ENCODE data around the gene MYL10. TPM values are rescaled to one million over a fixed set of nuclear protein-coding genes. Genes with fewer than 3 reads are reported as not detected.

MYL10 gene
- total and polyA plus RNA-seq, 2 of the 13 experiments (the other 11 are each of a cell fraction or from before 2014, with no cell fraction given): not detected

GRCh38 chr7:101662447-101662998 lies 33.4 kb upstream of the MYL10 start:
- intact Hi-C loops (cut with micrococcal nuclease; ENCODE audit: unreplicated experiment) (no loop called here), in situ Hi-C loops (cut with HindIII; ENCODE audit: extremely low pct_ligation_motif_present, low pct_unique_long_range_greater_than_20kb) (no loop called here)
- WGBS (ENCODE audit: low lambda C conversion rate): under 1% methylated on average over 9 of the region's 9 CpGs
- H3K79me2 ChIP-seq (ENCODE audit: insufficient read depth, low read length): no peaks in the 10 kb centered on the region
- ChIA-PET CTCF (ENCODE audit: low intra/inter-chr PET ratio, low total read pairs) (no interaction called here), POLR2A (no interaction called here)
- TF ChIP-seq ZNF781 (CRISPR knock-in tag; IDR thresholded peaks at IDR 0.05; ENCODE audit: borderline replicate concordance, not compliant biosample characterization) (no peak), ZBTB20 (CRISPR knock-in tag; IDR thresholded peaks at IDR 0.05; ENCODE audit: borderline replicate concordance, low read depth) (no peak), GATA4 (IDR thresholded peaks at IDR 0.05; ENCODE audit: borderline replicate concordance, low read depth) (no peak), MAFF (IDR thresholded peaks at IDR 0.05; ENCODE audit: low read depth, low read length) (peak; percentile 83), RERE (CRISPR knock-in tag; IDR thresholded peaks at IDR 0.05; ENCODE audit: low read depth) (no peak), RFX3 (CRISPR knock-in tag; IDR thresholded peaks at IDR 0.05) (no peak), MAFK (conservative IDR thresholded peaks at IDR 0.05 in 1 of 2, IDR thresholded peaks at IDR 0.05 in 1 of 2; ENCODE audit: low read length in 2 of 2) (peak; percentile 68 to 81), ZNF362 (CRISPR knock-in tag; IDR thresholded peaks at IDR 0.05; ENCODE audit: borderline replicate concordance) (no peak), KDM5B (CRISPR knock-in tag; IDR thresholded peaks at IDR 0.05; ENCODE audit: borderline replicate concordance) (no peak), ZNF567 (CRISPR knock-in tag; IDR thresholded peaks at IDR 0.05; ENCODE audit: borderline replicate concordance) (no peak), TBX3 (IDR thresholded peaks at IDR 0.05; ENCODE audit: borderline replicate concordance) (no peak), ZNF782 (CRISPR knock-in tag; IDR thresholded peaks at IDR 0.05; ENCODE audit: borderline replicate concordance) (no peak), HBP1 (CRISPR knock-in tag; IDR thresholded peaks at IDR 0.05; ENCODE audit: low read depth) (no peak), NCOA5 (CRISPR knock-in tag; IDR thresholded peaks at IDR 0.05) (no peak)
- DNase-seq (ENCODE audit: low spot score) (no peak), ATAC-seq (no peak), FAIRE-seq (no peak)
- no peaks in the 10 kb centered on the region for H4K20me1 ChIP-seq (ENCODE audit: insufficient read depth, low read length)
- H3K9me3 ChIP-seq (ENCODE audit: low read length): no peaks in the 10 kb centered on the region
- BruUV-seq (replicated peaks): no TSS peak
- H3K27ac ChIP-seq (ENCODE audit: extremely low read length, insufficient read depth, low read length): no peak overlapping the region
- no peak overlapping the region for H2AFZ ChIP-seq (ENCODE audit: low read length)
- H3K4me2 ChIP-seq (ENCODE audit: low read depth, low read length): no peak overlapping the region
- H3K9ac ChIP-seq (ENCODE audit: insufficient read depth, low read depth, low read length): no peak overlapping the region
- H3K27me3 ChIP-seq (ENCODE audit: control insufficient read depth in 1 of 2, insufficient read depth in 2 of 2, low read length in 2 of 2): peaks cover 0 to 2% of the 10 kb centered on the region in 2 experiments; a peak in 1 of 5 replicates
- H3K36me3 ChIP-seq (replicated peaks in 1 of 2; ENCODE audit: control insufficient read depth in 1 of 2, insufficient read depth in 2 of 2, low read length in 2 of 2): no peaks in the 10 kb centered on the region
- no peak overlapping the region for H3K4me3 ChIP-seq (replicated peaks in 1 of 3; ENCODE audit: insufficient read depth in 1 of 3, low read depth in 2 of 3, low read length in 3 of 3)
- H3K4me1 ChIP-seq (ENCODE audit: insufficient read depth, low read length): peaks cover 13% of the 10 kb centered on the region

Data from HepG2 (cell line).